HEK293T (cell line): Measurements from ENCODE around the gene RAPGEF4.

Experiments
- CTCF ChIA-PET: fragments of 350-600 bp; formaldehyde crosslinking; extraction: SDS; loops from one replicate; lab custom pipeline; 2021; ENCODE audit warnings: antibody characterized with exemption, inconsistent platforms; lab: Yijun Ruan, JAX
- POLR2A ChIA-PET: fragments of 350-600 bp; formaldehyde crosslinking; extraction: SDS; loops from one replicate; lab custom pipeline; 2020; ENCODE audit warnings: antibody characterized with exemption, inconsistent platforms; lab: Yijun Ruan, JAX
- DNase-seq: peaks from one replicate; pipeline ENCODE4 v3.0.0; 2012; ENCODE audit warnings: mixed read lengths; ENCODE audit errors: extremely low spot score
- ARNT ChIP-seq: fragments of 450-650 bp; IDR thresholded peaks from 2 replicates; pipeline ENCODE4 v1.6.1; 2017; ENCODE audit warnings: mild to moderate bottlenecking
- BHLHE40 ChIP-seq: fragments of 450-650 bp; IDR thresholded peaks from 2 replicates; pipeline ENCODE4 v1.6.1; 2016; ENCODE audit warnings: mild to moderate bottlenecking, moderate library complexity, borderline replicate concordance
- CTBP1 ChIP-seq: fragments of 450-650 bp; IDR thresholded peaks from 2 replicates; pipeline ENCODE4 v1.6.1; 2016; ENCODE audit warnings: borderline replicate concordance
- ELF4 ChIP-seq: fragments of 450-650 bp; IDR thresholded peaks from 2 replicates; pipeline ENCODE4 v1.6.1; 2017; ENCODE audit warnings: antibody characterized with exemption
- FOXA1 ChIP-seq: fragments of 450-650 bp; IDR thresholded peaks from 2 replicates; pipeline ENCODE4 v1.6.1; 2016; ENCODE audit warnings: mild to moderate bottlenecking
- FOXK2 ChIP-seq: fragments of 450-650 bp; IDR thresholded peaks from 2 replicates; pipeline ENCODE4 v1.6.1; 2016; ENCODE audit warnings: mild to moderate bottlenecking
- FOXM1 ChIP-seq: fragments of 450-650 bp; IDR thresholded peaks from 2 replicates; pipeline ENCODE4 v1.6.1; 2017; ENCODE audit warnings: mild to moderate bottlenecking, borderline replicate concordance
- HDGF ChIP-seq: fragments of 450-650 bp; IDR thresholded peaks from 2 replicates; pipeline ENCODE4 v1.6.1; 2017; ENCODE audit warnings: antibody characterized with exemption, borderline replicate concordance
- L3MBTL2 ChIP-seq: fragments of 450-650 bp; conservative IDR thresholded peaks from 2 replicates; pipeline ENCODE4 v1.6.1; 2016; ENCODE audit warnings: mild to moderate bottlenecking
- LEF1 ChIP-seq: fragments of 450-650 bp; IDR thresholded peaks from 2 replicates; pipeline ENCODE4 v1.6.1; 2017; ENCODE audit warnings: mild to moderate bottlenecking, borderline replicate concordance
- NFRKB ChIP-seq: fragments of 450-650 bp; IDR thresholded peaks from 2 replicates; pipeline ENCODE4 v1.6.1; 2016; ENCODE audit warnings: mild to moderate bottlenecking, moderate library complexity
- PKNOX1 ChIP-seq: fragments of 450-650 bp; IDR thresholded peaks from 2 replicates; pipeline ENCODE4 v1.6.1; 2016
- SP1 ChIP-seq: fragments of 450-650 bp; IDR thresholded peaks from 2 replicates; pipeline ENCODE4 v1.6.1; 2017
- SUZ12 ChIP-seq: fragments of 450-650 bp; IDR thresholded peaks from 2 replicates; pipeline ENCODE4 v1.6.1; 2016; ENCODE audit warnings: mild to moderate bottlenecking
- TARDBP ChIP-seq: fragments of 450-650 bp; IDR thresholded peaks from 2 replicates; pipeline ENCODE4 v1.6.1; 2016
- ZNF384 ChIP-seq: fragments of 450-650 bp; IDR thresholded peaks from 2 replicates; pipeline ENCODE4 v1.6.1; 2016

Gene RAPGEF4

DNA sequence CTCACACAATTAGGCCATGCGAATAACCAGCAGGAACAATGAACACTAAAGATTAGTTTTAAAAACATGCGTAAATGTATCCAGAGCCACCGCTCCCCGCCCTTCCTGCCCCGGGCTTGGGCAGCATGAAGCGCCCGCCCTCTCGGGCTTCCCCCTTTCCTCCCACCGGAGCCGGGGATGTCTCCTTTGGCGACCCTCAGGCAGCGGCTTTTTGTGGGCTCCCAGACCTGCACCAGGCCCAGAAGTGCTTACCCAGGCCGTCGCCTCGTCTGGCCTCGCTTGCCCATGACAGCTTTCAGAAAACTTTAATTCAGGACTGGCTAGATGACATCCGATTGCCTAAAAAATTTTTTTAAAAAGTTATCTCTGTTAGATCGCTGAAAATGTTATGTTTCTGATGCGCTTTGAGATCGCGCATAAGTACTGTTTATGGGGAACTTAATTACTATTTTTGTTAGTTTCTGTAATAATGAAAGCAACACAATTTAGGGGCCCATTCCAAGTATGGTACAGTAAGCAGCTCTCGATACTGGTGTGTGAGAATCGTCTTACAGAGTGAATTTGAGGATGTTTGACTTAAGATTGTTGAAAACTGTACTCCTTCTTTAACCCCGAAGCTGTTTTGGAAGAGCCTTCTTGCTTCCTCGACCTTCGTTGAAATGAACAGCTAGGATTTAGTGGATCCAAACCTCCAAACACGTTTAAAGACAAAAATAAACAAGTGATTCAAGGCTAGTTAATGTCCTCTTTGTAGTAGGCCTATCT lies 341.1 kb downstream of the RAPGEF4 start:
- peak; percentile 37 for DNase-seq
- ChIA-PET CTCF (interaction anchor here (0.9 to 1.1 kb wide), 2 partner anchors 14 to 149 kb away, joined by 3 read pairs; no protein-coding TSS in a partner anchor), POLR2A (no interaction called here)
- TF ChIP-seq L3MBTL2 (peak; percentile 55; the same call in 1 of the 2 replicates), ELF4 (no peak)

DNA sequence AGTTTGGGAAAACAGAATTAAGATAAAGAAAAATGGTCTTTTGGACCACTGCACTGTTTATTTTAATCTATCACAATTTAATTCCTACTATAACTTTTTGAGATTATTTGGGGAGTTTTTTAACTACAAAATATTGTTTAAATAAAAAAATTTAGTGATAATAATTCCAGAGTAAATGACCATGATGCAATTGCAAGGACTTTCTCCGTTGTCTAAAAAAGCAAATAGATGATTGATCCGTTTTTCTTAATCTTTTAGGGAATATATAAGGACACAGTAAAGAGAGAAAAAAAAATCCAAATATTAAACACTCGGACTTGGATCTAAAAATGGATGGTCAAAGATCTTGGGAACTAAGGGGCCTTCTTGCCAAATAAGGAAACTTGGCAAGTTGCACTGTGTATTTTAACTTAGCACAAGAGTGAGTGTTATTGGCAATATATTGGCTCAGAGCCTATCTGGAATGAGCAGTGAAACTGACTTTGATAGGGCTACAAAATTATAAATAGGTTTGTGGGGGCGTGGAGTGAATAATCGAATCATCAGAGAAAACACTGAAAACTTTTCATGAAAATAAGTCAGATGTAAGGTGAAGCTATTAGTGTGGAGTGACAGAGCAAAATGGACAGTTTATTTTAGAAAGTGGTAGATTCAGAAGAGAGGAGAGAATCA lies 342.0 kb downstream of the RAPGEF4 start:
- CTCF ChIA-PET: interaction anchor here (1.1 to 1.2 kb wide), 2 partner anchors 14 kb away, joined by 3 read pairs; no protein-coding TSS in a partner anchor
- DNase-seq: no peak
- TF ChIP-seq FOXK2 (no peak), PKNOX1 (peak; percentile 23; the same call in 1 of the 2 replicates)
- POLR2A ChIA-PET: no interaction called here

DNA sequence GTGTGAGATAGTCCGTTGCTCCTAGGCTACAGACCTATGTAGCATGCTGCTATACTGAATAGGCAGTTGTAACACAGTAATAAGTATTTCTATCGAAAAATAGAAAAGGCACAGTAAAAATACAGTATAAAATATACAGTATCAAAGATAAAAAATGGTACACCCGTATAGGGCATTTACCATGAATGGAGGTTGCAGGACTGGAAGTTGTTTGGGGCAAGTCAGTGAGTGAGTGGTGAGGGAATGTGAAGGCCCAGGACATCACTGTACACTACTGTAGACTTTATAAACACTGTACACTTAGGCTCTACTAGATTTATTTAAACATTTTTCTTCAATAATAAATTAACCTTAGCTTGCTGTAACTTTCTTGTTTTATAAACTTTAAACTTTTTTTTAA lies 343.5 kb downstream of the RAPGEF4 start:
- ChIA-PET CTCF (no interaction called here), POLR2A (no interaction called here)
- no peak for TF ChIP-seq ELF4
- no peak for TF ChIP-seq PKNOX1
- TF ChIP-seq SUZ12: no peak
- TF ChIP-seq L3MBTL2: no peak
- no peak for TF ChIP-seq TARDBP
- no peak for TF ChIP-seq FOXA1
- TF ChIP-seq SP1: no peak
- no peak for TF ChIP-seq ZNF384
- TF ChIP-seq BHLHE40: no peak
- no peak for TF ChIP-seq LEF1
- no peak for TF ChIP-seq ARNT
- TF ChIP-seq FOXM1: no peak
- no peak for TF ChIP-seq NFRKB
- TF ChIP-seq FOXK2: no peak
- TF ChIP-seq CTBP1: no peak
- TF ChIP-seq HDGF: no peak
- no peak for DNase-seq

- ChIA-PET POLR2A (no interaction called here), CTCF (no interaction called here)
- no peak for DNase-seq
- TF ChIP-seq ARNT (no peak), BHLHE40 (no peak), TARDBP (no peak)
These were observed 344.6 kb downstream of the RAPGEF4 start for GRCh38 chr2:173079973-173080860.

GRCh38 chr2:173086518-173087213 lies 351.0 kb downstream of the RAPGEF4 start:
- CTCF ChIA-PET: no interaction called here

GRCh38 chr2:173087214-173087581 lies 351.6 kb downstream of the RAPGEF4 start:
- TF ChIP-seq SP1 (no peak), FOXA1 (no peak), PKNOX1 (no peak), SUZ12 (no peak)
- no peak for DNase-seq
- ChIA-PET POLR2A (no interaction called here), CTCF (no interaction called here)

More at GRCh38 chr2:173086518-173087213, 351.0 kb downstream of the RAPGEF4 start:
- TF ChIP-seq ARNT (no peak), CTBP1 (no peak)
- POLR2A ChIA-PET: no interaction called here
- DNase-seq: no peak
